Measurements from ENCODE around the gene SLC25A21. TPM values are rescaled to one million over a fixed set of nuclear protein-coding genes. Genes with fewer than 3 reads are reported as not detected.

Gene SLC25A21
- total and polyA plus RNA-seq, 7 donors, result 0.07 to 0.37 (median 0.18) TPM; not detected in 1

DNA sequence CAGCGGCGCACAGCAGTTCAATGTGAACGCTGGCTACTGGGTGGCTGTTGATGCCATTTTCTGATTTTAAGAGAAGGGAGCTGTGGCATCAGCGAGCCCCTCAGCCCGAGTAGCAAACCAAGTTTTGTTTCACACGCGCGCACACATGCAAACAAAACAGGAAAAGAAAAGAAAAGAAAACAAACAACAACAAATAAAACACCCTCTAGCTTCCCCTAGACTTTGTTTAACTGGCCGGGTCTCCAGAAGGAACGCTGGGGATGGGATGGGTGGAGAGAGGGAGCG is 510.2 kb downstream of the SLC25A21 start:
- 1 to 7% (median 3%) methylated on average over 11 of the region's 11 CpGs for WGBS, 3 donors
- no peak for DNase-seq
- ATAC-seq, result no peak
- no peaks in the 10 kb centered on the region for H3K9me3 ChIP-seq
- H3K27me3 ChIP-seq (ENCODE audit: insufficient read depth in 3 of 3, low read length in 2 of 3), result peaks cover 0 to 100% (median 62%) of the 10 kb centered on the region in 3 donors
- H3K27ac ChIP-seq, result no peak overlapping the region
- H3K36me3 ChIP-seq (ENCODE audit: insufficient read depth in 1 of 2, low read depth in 1 of 2), result no peaks in the 10 kb centered on the region
- intact Hi-C loops (cut with DNase I), result no loop called here
- H3K4me1 ChIP-seq, result peaks cover 25% of the 10 kb centered on the region
- TF ChIP-seq, protein P1, sequence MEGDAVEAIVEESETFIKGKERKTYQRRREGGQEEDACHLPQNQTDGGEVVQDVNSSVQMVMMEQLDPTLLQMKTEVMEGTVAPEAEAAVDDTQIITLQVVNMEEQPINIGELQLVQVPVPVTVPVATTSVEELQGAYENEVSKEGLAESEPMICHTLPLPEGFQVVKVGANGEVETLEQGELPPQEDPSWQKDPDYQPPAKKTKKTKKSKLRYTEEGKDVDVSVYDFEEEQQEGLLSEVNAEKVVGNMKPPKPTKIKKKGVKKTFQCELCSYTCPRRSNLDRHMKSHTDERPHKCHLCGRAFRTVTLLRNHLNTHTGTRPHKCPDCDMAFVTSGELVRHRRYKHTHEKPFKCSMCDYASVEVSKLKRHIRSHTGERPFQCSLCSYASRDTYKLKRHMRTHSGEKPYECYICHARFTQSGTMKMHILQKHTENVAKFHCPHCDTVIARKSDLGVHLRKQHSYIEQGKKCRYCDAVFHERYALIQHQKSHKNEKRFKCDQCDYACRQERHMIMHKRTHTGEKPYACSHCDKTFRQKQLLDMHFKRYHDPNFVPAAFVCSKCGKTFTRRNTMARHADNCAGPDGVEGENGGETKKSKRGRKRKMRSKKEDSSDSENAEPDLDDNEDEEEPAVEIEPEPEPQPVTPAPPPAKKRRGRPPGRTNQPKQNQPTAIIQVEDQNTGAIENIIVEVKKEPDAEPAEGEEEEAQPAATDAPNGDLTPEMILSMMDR (IDR thresholded peaks at IDR 0.05), result no peak
- H3K4me3 ChIP-seq, result peak overlapping the region; percentile 60

DNA sequence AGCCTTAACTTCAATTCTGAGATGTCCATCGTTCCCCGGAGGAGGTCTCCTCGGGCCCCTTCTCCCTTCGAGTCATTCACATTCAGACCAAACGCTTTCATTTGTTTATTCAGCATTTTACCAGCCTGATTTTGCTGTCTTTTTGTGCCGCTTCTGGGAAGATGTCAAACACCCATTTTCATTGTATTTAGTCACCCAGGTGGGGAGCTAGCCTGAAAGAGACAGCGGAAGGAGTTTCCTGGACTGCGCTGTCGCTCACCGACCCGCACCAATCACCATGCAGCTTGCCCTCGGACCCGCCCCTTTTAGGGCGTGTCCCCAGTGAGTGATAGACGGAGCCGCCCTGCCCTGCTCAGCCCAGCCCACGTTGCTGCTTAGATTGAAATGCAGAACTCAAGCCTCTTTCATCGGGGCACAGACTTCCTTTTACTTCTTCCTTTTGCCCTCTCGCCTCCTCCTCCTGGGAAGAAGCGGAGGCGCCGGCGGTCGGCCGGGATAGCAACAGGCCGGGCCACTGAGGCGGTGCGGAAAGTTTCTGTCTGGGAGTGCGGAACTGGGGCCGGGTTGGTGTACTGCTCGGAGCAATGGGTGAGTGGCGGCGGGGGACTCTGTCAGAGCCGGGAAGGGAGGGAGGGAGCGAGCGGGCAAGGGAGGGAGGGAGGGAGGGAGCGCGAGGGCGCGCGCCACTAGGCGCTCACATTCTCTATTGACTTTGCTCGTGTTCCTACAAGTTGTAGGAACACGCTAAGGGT is 510.7 kb downstream of the SLC25A21 start, which contains the start of gene PAX9:
Gene PAX9, plus strand, starts transcription at position 355 of the 752 bp plus-strand sequence. Its CDS starts 230 bp downstream, at position 585.
- DNase-seq (peak; percentile 77 to 93), ATAC-seq (peak; percentile 88 to 95 (median 94))
- WGBS, 3 donors, result 0 to 2% (median 2%) methylated on average over 44 of the region's 44 CpGs
- Histone ChIP-seq H3K9me3 (no peaks in the 10 kb centered on the region), H3K27ac (no peak within 1 kb of the TSS), H3K4me3 (peak within 1 kb of the TSS; percentile 60), H3K36me3 (ENCODE audit: insufficient read depth in 1 of 2, low read depth in 1 of 2) (no peaks in the 10 kb centered on the region), H3K4me1 (peaks cover 21% of the 10 kb centered on the region), H3K27me3 (ENCODE audit: insufficient read depth in 3 of 3, low read length in 2 of 3) (peaks cover 0 to 100% (median 59%) of the 10 kb centered on the region in 3 donors)
- intact Hi-C loops (cut with DNase I), result no loop called here
- TF ChIP-seq, protein P1 (IDR thresholded peaks at IDR 0.05), result no peak

DNA sequence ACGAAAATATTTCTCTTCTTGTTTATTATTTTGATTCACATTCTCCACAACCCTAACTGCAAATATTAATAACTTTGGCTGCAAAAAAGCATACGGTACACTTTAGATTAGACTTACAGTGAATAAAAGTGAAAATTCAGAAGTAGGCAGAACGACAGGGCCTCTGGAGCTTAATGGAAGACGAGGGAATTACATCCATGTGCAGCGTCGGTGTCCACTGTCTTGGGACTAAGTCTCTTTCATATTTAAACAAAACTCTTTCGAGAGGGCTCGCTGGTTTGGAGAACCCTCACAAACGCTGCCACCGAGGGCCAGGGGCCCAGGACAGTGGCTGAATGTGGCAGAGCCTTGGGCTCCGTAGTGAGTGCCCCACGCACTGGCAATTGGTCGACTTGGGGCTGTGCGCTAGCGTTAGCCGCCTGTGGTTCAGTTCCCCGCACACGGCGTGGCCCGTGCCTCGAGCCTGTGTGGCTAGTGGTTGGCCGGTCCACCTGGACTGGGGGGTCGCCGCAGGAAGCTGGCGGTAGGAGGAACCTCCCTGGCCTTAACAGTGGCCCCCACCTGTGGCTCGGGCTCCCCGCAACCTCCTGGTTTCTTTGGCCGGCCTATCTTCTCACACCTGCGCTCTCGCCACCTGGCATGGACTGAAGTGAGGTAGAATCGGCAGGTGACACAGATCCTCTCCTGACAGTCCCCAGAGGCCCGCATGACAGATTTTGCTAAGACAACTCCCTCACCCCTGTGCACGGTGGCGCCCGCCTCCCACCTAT is 511.5 kb downstream of the SLC25A21 start:
- Histone ChIP-seq H3K36me3 (ENCODE audit: insufficient read depth in 1 of 2, low read depth in 1 of 2) (no peaks in the 10 kb centered on the region), H3K9me3 (no peaks in the 10 kb centered on the region), H3K27ac (no peak overlapping the region), H3K27me3 (ENCODE audit: insufficient read depth in 3 of 3, low read length in 2 of 3) (peaks cover 0 to 100% (median 58%) of the 10 kb centered on the region in 3 donors), H3K4me3 (peak overlapping the region; percentile 60), H3K4me1 (peaks cover 21% of the 10 kb centered on the region)
- ATAC-seq (no peak), DNase-seq (peak in 1 of 2 donors; percentile 55)
- WGBS, 3 donors, result 11 to 16% (median 13%) methylated on average over 33 to 35 of the region's 35 CpGs
- intact Hi-C loops (cut with DNase I), result no loop called here
- TF ChIP-seq, protein P1 (IDR thresholded peaks at IDR 0.05), result no peak

DNA sequence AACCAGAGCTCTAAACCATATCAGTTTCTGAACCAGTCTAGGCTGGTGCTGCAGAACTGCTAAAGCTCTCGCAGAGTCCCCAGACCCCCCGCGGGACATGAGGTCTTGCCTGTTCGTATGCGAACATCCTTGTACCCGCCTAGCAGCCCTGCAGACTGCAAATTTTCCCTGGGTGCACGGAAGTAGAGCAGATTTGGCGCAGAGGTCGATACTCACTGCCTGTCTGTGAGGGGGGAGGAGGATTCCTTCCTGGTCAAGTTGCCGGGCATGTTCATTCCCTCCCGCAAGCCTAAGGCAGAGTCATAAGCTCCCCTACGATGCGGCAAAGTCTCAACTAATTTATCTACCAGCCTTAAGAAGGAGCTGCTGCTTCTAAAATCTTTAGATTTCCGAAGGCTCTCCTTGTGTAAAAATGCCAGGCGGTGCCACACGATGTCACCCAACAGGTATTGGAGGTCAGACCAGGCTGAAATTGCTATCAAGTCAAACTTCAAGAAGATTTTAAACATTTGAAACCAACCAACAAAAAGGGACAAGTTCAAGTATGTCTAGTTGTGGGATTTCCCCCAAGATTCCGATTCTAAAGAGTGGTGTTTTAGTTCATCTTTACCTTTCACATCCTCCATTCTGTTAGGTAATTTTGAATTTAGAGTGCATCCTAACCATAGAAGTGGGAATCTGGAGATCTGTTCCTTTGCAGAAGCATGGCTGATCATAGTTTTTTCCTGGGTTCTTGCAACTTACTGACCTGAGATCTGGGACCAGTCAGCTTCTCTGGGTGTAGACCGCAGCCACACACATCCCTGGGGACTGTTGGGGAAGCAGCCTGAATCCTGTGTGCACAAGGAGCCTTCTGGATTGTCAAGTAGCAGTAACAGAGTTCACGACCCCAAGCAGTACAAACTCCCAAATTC is 512.3 kb downstream of the SLC25A21 start:
- 17 to 20% (median 17%) methylated on average over 19 of the region's 19 CpGs for WGBS, 3 donors
- Histone ChIP-seq H3K36me3 (ENCODE audit: insufficient read depth in 1 of 2, low read depth in 1 of 2) (no peaks in the 10 kb centered on the region), H3K27ac (no peak overlapping the region), H3K27me3 (ENCODE audit: insufficient read depth in 3 of 3, low read length in 2 of 3) (peaks cover 0 to 100% (median 60%) of the 10 kb centered on the region in 3 donors), H3K4me3 (no peak overlapping the region), H3K4me1 (peaks cover 21% of the 10 kb centered on the region), H3K9me3 (no peaks in the 10 kb centered on the region)
- no peak for ATAC-seq
- TF ChIP-seq, protein P1 (IDR thresholded peaks at IDR 0.05), result no peak
- intact Hi-C loops (cut with DNase I), result loop anchor here in 1 of 2 donors (10.0 kb wide), 1 partner anchor 155 kb away; no protein-coding TSS in a partner anchor
- DNase-seq, result peak in 1 of 2 donors; percentile 45

Data from psoas muscle (tissue), 8 donors.